GM12801 (cell line): Measurements from ENCODE around the gene ERC2.

Source experiments
- CTCF ChIP-seq: IDR thresholded peaks from one replicate; pipeline ENCODE4 v1.5.1; 2011; ENCODE audit warnings: control low read depth; ENCODE audit not compliant: insufficient read length; ENCODE audit errors: extremely low read depth

The ERC2 gene

DNA sequence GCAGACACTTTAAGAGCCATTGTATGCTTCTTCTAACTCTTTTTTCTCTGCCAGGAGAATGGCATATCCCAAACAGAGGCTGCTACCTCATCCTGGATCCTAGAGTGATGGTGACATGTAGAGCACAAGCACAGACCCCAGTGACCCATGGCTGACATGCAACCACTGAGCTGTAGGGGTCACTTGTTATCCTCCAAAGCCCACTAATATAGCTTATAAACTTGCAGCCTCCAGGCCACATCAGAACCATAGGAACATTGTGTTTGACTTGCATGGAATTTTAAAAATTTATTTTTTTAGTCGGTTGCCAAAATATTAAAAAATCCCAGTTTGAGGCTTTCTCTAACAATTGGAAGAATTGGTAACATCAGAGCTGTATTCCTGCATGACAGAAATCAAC lies 698.2 kb downstream of the ERC2 start:
- TF ChIP-seq CTCF = no peak

DNA sequence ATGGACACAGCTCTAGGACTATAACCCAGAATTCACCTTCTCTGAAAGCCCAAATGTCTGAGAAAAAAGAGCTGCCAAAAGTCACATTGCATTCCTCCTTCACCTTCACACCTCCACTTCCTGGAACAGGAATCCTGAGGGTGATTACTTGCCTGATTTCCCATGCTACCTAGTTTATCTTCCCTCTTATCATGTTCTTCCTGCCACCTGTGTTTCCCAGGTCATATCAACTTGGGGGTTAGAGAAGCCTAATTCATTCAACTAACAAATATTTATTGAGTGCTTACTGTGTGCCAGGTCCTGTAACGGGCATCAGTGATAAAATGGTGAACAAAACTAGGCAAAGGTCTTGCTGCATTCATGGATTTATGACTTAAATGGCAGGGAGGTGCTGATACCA lies 701.5 kb downstream of the ERC2 start:
- no peak for TF ChIP-seq CTCF

DNA sequence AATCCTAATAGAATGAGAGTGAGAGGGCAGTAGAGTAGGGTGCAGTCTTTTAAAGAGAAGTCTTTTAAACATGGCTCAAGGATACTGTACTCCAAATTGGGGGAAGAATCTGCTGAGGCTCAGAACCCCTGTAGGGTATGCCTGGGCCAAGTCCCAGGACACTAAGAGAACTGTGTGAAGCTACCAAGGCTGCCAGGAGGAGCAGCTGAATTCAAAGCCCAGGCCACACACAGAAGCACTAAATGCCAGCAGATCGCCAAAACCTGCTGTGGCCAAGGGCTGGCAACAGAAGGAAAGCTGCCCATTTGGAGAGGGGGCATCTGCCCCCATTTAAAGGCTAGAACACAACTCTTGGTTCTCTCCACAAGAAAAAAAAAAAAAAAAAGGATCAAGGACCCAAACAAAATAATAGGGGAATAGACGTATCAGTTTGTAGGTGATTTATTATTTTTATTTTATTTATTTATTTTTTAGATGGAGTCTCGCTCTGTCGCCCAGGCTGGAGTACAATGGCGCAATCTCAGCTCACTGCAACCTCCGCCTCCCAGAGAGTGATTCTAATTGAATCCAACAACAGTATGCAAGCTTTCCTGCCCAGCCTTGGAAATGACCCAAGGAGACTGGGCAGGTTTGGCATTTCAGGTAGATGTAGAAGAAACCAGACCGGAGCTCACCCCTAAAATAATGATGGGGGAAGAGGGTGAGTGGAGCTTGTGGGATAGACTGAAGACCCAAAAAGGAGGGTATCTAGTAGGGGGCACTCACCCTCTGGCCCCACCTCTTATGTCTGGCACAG lies 702.2 kb downstream of the ERC2 start:
- TF ChIP-seq CTCF = no peak

DNA sequence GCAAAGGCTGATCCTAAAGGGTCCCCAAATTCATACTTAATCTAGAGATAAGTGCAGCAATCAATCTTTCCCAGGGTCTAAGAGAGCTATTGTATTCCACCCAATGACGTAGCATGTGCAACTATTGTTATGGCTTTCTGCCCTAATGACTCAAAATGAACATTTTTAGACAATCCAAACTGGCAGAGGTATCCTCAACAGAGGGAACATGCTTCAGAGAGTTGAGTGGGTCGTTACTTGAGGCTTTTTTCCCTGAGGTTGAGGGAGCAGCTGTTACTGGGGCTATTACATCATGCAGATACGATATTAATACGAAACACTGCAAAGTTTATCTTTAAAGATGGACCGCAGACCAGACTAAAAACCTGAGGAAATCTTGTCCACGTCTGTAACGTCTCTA lies 702.9 kb downstream of the ERC2 start:
- no peak for TF ChIP-seq CTCF

DNA sequence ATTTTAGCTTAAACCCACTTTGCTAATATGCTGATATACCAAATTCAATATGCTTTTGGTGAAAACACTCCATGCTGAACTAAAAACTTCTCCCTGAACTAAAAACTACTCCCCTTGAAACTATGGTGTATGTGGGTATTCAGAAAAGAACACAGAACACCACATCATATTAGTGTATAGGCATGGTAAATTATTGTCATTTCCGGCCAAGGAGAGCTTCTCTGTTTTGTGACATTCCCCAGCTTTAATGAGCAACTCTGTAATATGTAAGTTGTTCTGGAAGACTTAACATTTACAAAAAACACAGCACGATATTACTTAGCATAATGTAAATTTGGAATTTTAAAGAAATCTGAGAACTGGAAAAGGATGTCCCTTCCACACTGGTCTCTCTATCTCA lies 711.3 kb downstream of the ERC2 start:
- TF ChIP-seq CTCF = no peak

GRCh38 chr3:55755516-55756205 lies 712.6 kb downstream of the ERC2 start:
- no peak for TF ChIP-seq CTCF

DNA sequence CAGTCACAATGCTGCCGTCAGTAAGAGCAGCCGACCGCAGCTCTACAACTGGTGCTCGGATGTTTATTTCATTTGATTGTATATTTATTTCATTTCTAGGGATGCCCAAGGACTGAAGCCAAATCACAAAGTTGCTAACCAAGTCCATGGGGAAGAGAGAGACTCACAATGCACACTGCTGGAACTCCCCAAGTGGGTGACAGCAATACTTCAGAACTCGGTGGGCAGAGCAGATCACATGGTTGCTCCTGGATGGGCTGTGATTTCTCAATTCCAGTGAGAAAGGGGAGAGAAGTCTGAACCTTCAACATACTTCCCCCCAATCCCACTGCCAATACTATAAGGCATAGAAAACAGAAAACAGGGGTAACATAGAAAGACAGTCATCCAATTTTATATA lies 715.4 kb downstream of the ERC2 start:
- TF ChIP-seq CTCF = no peak
